ENCODE measurements around the gene PRPF38B. TPM values are rescaled to one million over a fixed set of nuclear protein-coding genes. Genes with fewer than 3 reads are reported as not detected.
"Not testable (repeated sequence)": the region's sequence is repeated elsewhere in the genome, so short reads cannot be mapped to it uniquely, and the experiment has no call there.

Gene PRPF38B
- total RNA-seq, 1 experiment from 2014 or later, result 23.7 TPM

- no peak for DNase-seq (ENCODE audit: extremely low read depth, low read depth)
Measured at GRCh38 chr1:108671143-108671542, 21.0 kb upstream of the PRPF38B start.

GRCh38 chr1:108678706-108679105 is 13.4 kb upstream of the PRPF38B start:
- no peak for DNase-seq (ENCODE audit: extremely low read depth, low read depth)

- DNase-seq (ENCODE audit: extremely low read depth, low read depth), result no peak
Measured at GRCh38 chr1:108679586-108680213, 12.4 kb upstream of the PRPF38B start.

- not testable (repeated sequence) for DNase-seq (ENCODE audit: extremely low read depth, low read depth)
Measured at GRCh38 chr1:108681701-108682100, 10.4 kb upstream of the PRPF38B start.

- no peak for DNase-seq (ENCODE audit: extremely low read depth, low read depth)
Measured at GRCh38 chr1:108685529-108685928, 6.6 kb upstream of the PRPF38B start.

GRCh38 chr1:108686614-108687313 is 5.3 kb upstream of the PRPF38B start:
- DNase-seq (ENCODE audit: extremely low read depth, low read depth), result no peak

- DNase-seq (ENCODE audit: extremely low read depth, low read depth), result no peak
Measured at GRCh38 chr1:108691128-108691941, 775 bp upstream of the PRPF38B start.

- peak; percentile 50 for DNase-seq (ENCODE audit: extremely low read depth, low read depth)
Measured at GRCh38 chr1:108692724-108693655, 880 bp downstream of the PRPF38B start.

GRCh38 chr1:108695535-108695934 is 3.4 kb downstream of the PRPF38B start:
- no peak for DNase-seq (ENCODE audit: extremely low read depth, low read depth)

GRCh38 chr1:108699375-108700332 is 7.5 kb downstream of the PRPF38B start:
- DNase-seq (ENCODE audit: extremely low read depth, low read depth), result no peak

- no peak for DNase-seq (ENCODE audit: extremely low read depth, low read depth)
Measured at GRCh38 chr1:108701176-108701849, 9.2 kb downstream of the PRPF38B start.

- DNase-seq (ENCODE audit: extremely low read depth, low read depth), result not testable (repeated sequence)
Measured at GRCh38 chr1:108702109-108702508, 10.0 kb downstream of the PRPF38B start.

- DNase-seq (ENCODE audit: extremely low read depth, low read depth), result peak; percentile 41
Measured at GRCh38 chr1:108703939-108704338, 11.8 kb downstream of the PRPF38B start.

- DNase-seq (ENCODE audit: extremely low read depth, low read depth), result peak; percentile 64
Measured at GRCh38 chr1:108704496-108704895, 12.4 kb downstream of the PRPF38B start.

GRCh38 chr1:108706643-108707042 is 14.5 kb downstream of the PRPF38B start:
- no peak for DNase-seq (ENCODE audit: extremely low read depth, low read depth)

- no peak for DNase-seq (ENCODE audit: extremely low read depth, low read depth)
Measured at GRCh38 chr1:108708691-108709660, 16.9 kb downstream of the PRPF38B start.

GRCh38 chr1:108712606-108713150 is 20.6 kb downstream of the PRPF38B start, which contains the start of gene FNDC7:
Gene FNDC7 (plus strand): TSS chr1:108712908. CDS start chr1:108712934, 26 bp downstream.
- DNase-seq (ENCODE audit: extremely low read depth, low read depth), result no peak
